Measurements from ENCODE around the gene MGAT4A. TPM values are rescaled to one million over a fixed set of nuclear protein-coding genes. Genes with fewer than 3 reads are reported as not detected.

The MGAT4A gene
- total RNA-seq, 3 donors from 2014 or later (not counting 1 experiment from before 2014, with no cell fraction given) = 91.6 to 114 (median 96.4) TPM

- Histone ChIP-seq H3K4me3 (ENCODE audit: low read length) (no peak overlapping the region), H3K27me3 (ENCODE audit: control insufficient read depth, insufficient read depth, low read length) (no peaks in the 10 kb centered on the region), H3K36me3 (ENCODE audit: control insufficient read depth, insufficient read depth, low read length) (peaks cover 92% of the 10 kb centered on the region), H3K27ac (ENCODE audit: low read length) (no peak overlapping the region), H3K4me1 (ENCODE audit: control insufficient read depth, insufficient read depth, low read length) (no peaks in the 10 kb centered on the region), H3K9me3 (ENCODE audit: control insufficient read depth, insufficient read depth, low read length) (no peaks in the 10 kb centered on the region)
- H3K4me1 Mint-ChIP-seq = peaks cover 0 to 6% of the 10 kb centered on the region in 2 donors
- 97% methylated on average over 9 of the region's 9 CpGs for WGBS (ENCODE audit: insufficient coverage)
- no peak overlapping the region for H3K4me3 Mint-ChIP-seq
- H3K9me3 Mint-ChIP-seq = no peaks in the 10 kb centered on the region
- ATAC-seq = no peak
- peaks cover 24% of the 10 kb centered on the region for H3K36me3 Mint-ChIP-seq
- H3K27ac Mint-ChIP-seq = peak overlapping the region in 1 of 2 donors; percentile 12
- no peak for TF ChIP-seq CTCF (IDR thresholded peaks at IDR 0.05)
- H3K27me3 Mint-ChIP-seq (ENCODE audit: low read depth in 2 of 2) = no peaks in the 10 kb centered on the region
- intact Hi-C loops (cut with micrococcal nuclease) = no loop called here
- no peak for DNase-seq
These were observed 152.7 kb downstream of the MGAT4A start for GRCh38 chr2:98578231-98578630.

- WGBS (ENCODE audit: insufficient coverage) = 91% methylated on average over 10 of the region's 10 CpGs
- DNase-seq (no peak), ATAC-seq (no peak)
- Mint-ChIP-seq H3K9me3 (no peaks in the 10 kb centered on the region), H3K4me1 (peaks cover 0 to 6% of the 10 kb centered on the region in 2 donors), H3K36me3 (peaks cover 17% of the 10 kb centered on the region), H3K4me3 (no peak overlapping the region), H3K27ac (no peak overlapping the region), H3K27me3 (ENCODE audit: low read depth in 2 of 2) (no peaks in the 10 kb centered on the region)
- no peaks in the 10 kb centered on the region for H3K27me3 ChIP-seq (ENCODE audit: control insufficient read depth, insufficient read depth, low read length)
- H3K4me1 ChIP-seq (ENCODE audit: control insufficient read depth, insufficient read depth, low read length) = no peaks in the 10 kb centered on the region
- no peaks in the 10 kb centered on the region for H3K9me3 ChIP-seq (ENCODE audit: control insufficient read depth, insufficient read depth, low read length)
- intact Hi-C loops (cut with micrococcal nuclease) = no loop called here
- no peak for TF ChIP-seq CTCF (IDR thresholded peaks at IDR 0.05)
- H3K27ac ChIP-seq (ENCODE audit: low read length) = no peak overlapping the region
- no peak overlapping the region for H3K4me3 ChIP-seq (ENCODE audit: low read length)
- peaks cover 93% of the 10 kb centered on the region for H3K36me3 ChIP-seq (ENCODE audit: control insufficient read depth, insufficient read depth, low read length)
These were observed 153.6 kb downstream of the MGAT4A start for GRCh38 chr2:98577313-98577712.

GRCh38 chr2:98576666-98577312, 154.1 kb downstream of the MGAT4A start:
- Histone ChIP-seq H3K36me3 (ENCODE audit: control insufficient read depth, insufficient read depth, low read length) (peaks cover 92% of the 10 kb centered on the region), H3K4me1 (ENCODE audit: control insufficient read depth, insufficient read depth, low read length) (no peaks in the 10 kb centered on the region), H3K27me3 (ENCODE audit: control insufficient read depth, insufficient read depth, low read length) (no peaks in the 10 kb centered on the region), H3K27ac (ENCODE audit: low read length) (no peak overlapping the region), H3K9me3 (ENCODE audit: control insufficient read depth, insufficient read depth, low read length) (no peaks in the 10 kb centered on the region), H3K4me3 (ENCODE audit: low read length) (no peak overlapping the region)
- WGBS (ENCODE audit: insufficient coverage) = 98% methylated on average over 22 of the region's 22 CpGs
- peaks cover 0 to 6% of the 10 kb centered on the region in 2 donors for H3K4me1 Mint-ChIP-seq
- DNase-seq (no peak), ATAC-seq (no peak)
- H3K27ac Mint-ChIP-seq = peak overlapping the region; percentile 38 to 71
- H3K9me3 Mint-ChIP-seq = no peaks in the 10 kb centered on the region
- no peak for TF ChIP-seq CTCF (IDR thresholded peaks at IDR 0.05)
- H3K27me3 Mint-ChIP-seq (ENCODE audit: low read depth in 2 of 2) = no peaks in the 10 kb centered on the region
- no peak overlapping the region for H3K4me3 Mint-ChIP-seq
- intact Hi-C loops (cut with micrococcal nuclease) = no loop called here
- peaks cover 12% of the 10 kb centered on the region for H3K36me3 Mint-ChIP-seq

GRCh38 chr2:98573426-98573825, 157.5 kb downstream of the MGAT4A start:
- Mint-ChIP-seq H3K9me3 (no peaks in the 10 kb centered on the region), H3K27ac (peak overlapping the region in 1 of 2 donors; percentile 23), H3K4me3 (no peak overlapping the region), H3K27me3 (ENCODE audit: low read depth in 2 of 2) (no peaks in the 10 kb centered on the region), H3K4me1 (peaks cover 6 to 11% of the 10 kb centered on the region in 2 donors), H3K36me3 (peaks cover 8% of the 10 kb centered on the region)
- Histone ChIP-seq H3K4me3 (ENCODE audit: low read length) (no peak overlapping the region), H3K9me3 (ENCODE audit: control insufficient read depth, insufficient read depth, low read length) (no peaks in the 10 kb centered on the region), H3K36me3 (ENCODE audit: control insufficient read depth, insufficient read depth, low read length) (peaks cover 96% of the 10 kb centered on the region), H3K27me3 (ENCODE audit: control insufficient read depth, insufficient read depth, low read length) (no peaks in the 10 kb centered on the region), H3K4me1 (ENCODE audit: control insufficient read depth, insufficient read depth, low read length) (no peaks in the 10 kb centered on the region), H3K27ac (ENCODE audit: low read length) (no peak overlapping the region)
- no peak for DNase-seq
- no peak for ATAC-seq
- no peak for TF ChIP-seq CTCF (IDR thresholded peaks at IDR 0.05)
- 98% methylated on average over 13 of the region's 13 CpGs for WGBS (ENCODE audit: insufficient coverage)
- intact Hi-C loops (cut with micrococcal nuclease) = no loop called here

Measured in natural killer cell (primary cell).